PC-9 (cell line): ENCODE results near the gene ZNF595.
"Not testable (repeated sequence)": the region's sequence is repeated elsewhere in the genome, so short reads cannot be mapped to it uniquely, and the experiment has no call there.

Experiments
- EZH2 ChIP-seq: fragments of 200-600 bp; sonication (generic); IDR thresholded peaks from 2 replicates; pipeline ENCODE4 v1.8.0; 2017; ENCODE audit warnings: antibody characterized with exemption, low read depth
- TF ChIP-seq, protein P1 (sequence below): fragments of 200-600 bp; sonication (generic); conservative IDR thresholded peaks from 2 replicates; pipeline ENCODE4 v1.6.1; 2017; ENCODE audit warnings: mixed run types, antibody characterized with exemption, mild to moderate bottlenecking, moderate library complexity

DNA sequence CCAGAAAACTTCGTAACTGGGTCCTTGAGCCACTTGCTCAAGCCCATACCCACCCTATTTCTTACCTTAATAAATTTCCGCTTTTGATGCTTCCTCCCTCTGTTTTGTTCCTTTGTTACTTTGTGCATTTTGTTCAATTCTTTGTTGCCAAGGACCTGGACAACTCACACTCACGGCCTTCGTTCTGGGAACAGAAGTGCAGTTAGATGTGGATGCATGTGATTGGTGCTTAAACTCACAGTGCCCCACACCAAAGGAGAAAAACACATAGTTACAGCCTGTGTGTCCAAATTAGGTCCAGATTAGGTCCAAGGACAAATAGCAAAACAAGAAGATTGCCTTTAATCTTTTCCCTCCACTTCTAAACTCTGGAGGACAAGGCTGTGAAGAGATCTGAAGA is 1.9 kb upstream of the ZNF595 start:
- TF ChIP-seq, protein P1, sequence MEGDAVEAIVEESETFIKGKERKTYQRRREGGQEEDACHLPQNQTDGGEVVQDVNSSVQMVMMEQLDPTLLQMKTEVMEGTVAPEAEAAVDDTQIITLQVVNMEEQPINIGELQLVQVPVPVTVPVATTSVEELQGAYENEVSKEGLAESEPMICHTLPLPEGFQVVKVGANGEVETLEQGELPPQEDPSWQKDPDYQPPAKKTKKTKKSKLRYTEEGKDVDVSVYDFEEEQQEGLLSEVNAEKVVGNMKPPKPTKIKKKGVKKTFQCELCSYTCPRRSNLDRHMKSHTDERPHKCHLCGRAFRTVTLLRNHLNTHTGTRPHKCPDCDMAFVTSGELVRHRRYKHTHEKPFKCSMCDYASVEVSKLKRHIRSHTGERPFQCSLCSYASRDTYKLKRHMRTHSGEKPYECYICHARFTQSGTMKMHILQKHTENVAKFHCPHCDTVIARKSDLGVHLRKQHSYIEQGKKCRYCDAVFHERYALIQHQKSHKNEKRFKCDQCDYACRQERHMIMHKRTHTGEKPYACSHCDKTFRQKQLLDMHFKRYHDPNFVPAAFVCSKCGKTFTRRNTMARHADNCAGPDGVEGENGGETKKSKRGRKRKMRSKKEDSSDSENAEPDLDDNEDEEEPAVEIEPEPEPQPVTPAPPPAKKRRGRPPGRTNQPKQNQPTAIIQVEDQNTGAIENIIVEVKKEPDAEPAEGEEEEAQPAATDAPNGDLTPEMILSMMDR, result not testable (repeated sequence)
- not testable (repeated sequence) for TF ChIP-seq EZH2
